H1 (cell line): ENCODE data around the gene PLA2R1. TPM values are rescaled to one million over a fixed set of nuclear protein-coding genes. Genes with fewer than 3 reads are reported as not detected.

Experiments
- CTCF ChIA-PET: fragments of 300-600 bp; sonication (Branson Sonifier 250); formaldehyde crosslinking; loops from one replicate; lab custom pipeline; 2021; ENCODE audit not compliant: partially characterized antibody; lab: Charles Lee
- POLR2A ChIA-PET: fragments of 300-600 bp; sonication (Branson Sonifier 250); formaldehyde crosslinking; loops from one replicate; lab custom pipeline; 2021; ENCODE audit warnings: inconsistent platforms; ENCODE audit not compliant: partially characterized antibody; lab: Charles Lee
- DNase-seq, 2 experiments: peaks; one replicate each; pipeline versions ENCODE4 v3.0.0 to v3.0.0-alpha.2; 2010 to 2022; ENCODE audit warnings: low spot score in 2 of 2, low read depth in 1 of 2, mixed read lengths in 1 of 2
- FAIRE-seq: peaks from 2 replicates; lab custom pipeline; 2011; peaks lifted over from hg19 to GRCh38; lab: Jason Lieb, UNC
- H2AFZ ChIP-seq: 2 replicates; pipeline ENCODE4 v1.8.1; 2012; ENCODE audit warnings: low read length, inconsistent platforms
- H2AK5ac ChIP-seq: 2 replicates; pipeline ENCODE4 v1.6.1; 2013; ENCODE audit warnings: low read depth, low read length
- H2BK120ac ChIP-seq: replicated peaks from 2 replicates; pipeline ENCODE3; 2013; ENCODE audit warnings: low read depth, low read length, inconsistent platforms
- H2BK12ac ChIP-seq: 2 replicates; pipeline ENCODE4 v1.6.1; 2013; ENCODE audit warnings: low read depth, low read length
- H2BK15ac ChIP-seq: 2 replicates; pipeline ENCODE4 v1.6.1; 2013; ENCODE audit warnings: low read length
- H2BK20ac ChIP-seq: 2 replicates; pipeline ENCODE4 v1.6.1; 2013; ENCODE audit warnings: low read length
- H2BK5ac ChIP-seq: 2 replicates; pipeline ENCODE4 v1.6.1; 2013; ENCODE audit warnings: low read depth, low read length
- H3K14ac ChIP-seq: 2 replicates; pipeline ENCODE4 v1.6.1; 2013; ENCODE audit warnings: inconsistent platforms; ENCODE audit not compliant: insufficient read length
- H3K18ac ChIP-seq: 2 replicates; pipeline ENCODE4 v1.6.1; 2013; ENCODE audit warnings: low read length; ENCODE audit errors: extremely low read depth
- H3K23ac ChIP-seq: 2 replicates; pipeline ENCODE4 v1.6.1; 2013; ENCODE audit warnings: inconsistent platforms; ENCODE audit not compliant: insufficient read length
- H3K23me2 ChIP-seq: 2 replicates; pipeline ENCODE4 v1.6.1; 2013; ENCODE audit warnings: low read depth, low read length
- H3K27ac ChIP-seq: 2 replicates; pipeline ENCODE4 v1.6.1; 2011; ENCODE audit warnings: low read depth, low read length, inconsistent platforms
- H3K27me3 ChIP-seq, 4 experiments: replicated peaks in 1 of 4; 1 replicate in 1 of 4; 2 replicates in 3 of 4; pipeline versions ENCODE4 v1.6.1 to v1.8.1; 2011 to 2013; ENCODE audit warnings: low read length in 3 of 4, mild to moderate bottlenecking in 3 of 4, inconsistent platforms in 2 of 4, mixed read lengths in 2 of 4, moderate library complexity in 1 of 4; ENCODE audit not compliant: control insufficient read depth in 3 of 4, insufficient read depth in 3 of 4; ENCODE audit errors: extremely low read depth in 1 of 4
- H3K36me3 ChIP-seq, 4 experiments: 2 replicates each; pipeline versions ENCODE4 v1.6.1 to v1.8.1; 2011 to 2013; ENCODE audit warnings: mild to moderate bottlenecking in 4 of 4, low read length in 3 of 4, moderate library complexity in 2 of 4, control low read depth in 1 of 4, inconsistent platforms in 1 of 4; ENCODE audit not compliant: insufficient read depth in 4 of 4, control insufficient read depth in 2 of 4
- H3K4ac ChIP-seq: replicated peaks from 2 replicates; pipeline ENCODE3; 2013; ENCODE audit warnings: low read length, low read depth, mixed read lengths, inconsistent platforms; ENCODE audit not compliant: insufficient read length
- H3K4me1 ChIP-seq, 4 experiments: replicated peaks in 1 of 4; 1 replicate in 1 of 4; 2 replicates in 3 of 4; pipeline versions ENCODE4 v1.6.1 to v1.8.1; 2011 to 2013; ENCODE audit warnings: low read length in 3 of 4, inconsistent platforms in 2 of 4, mixed read lengths in 1 of 4; ENCODE audit not compliant: insufficient read depth in 4 of 4, control insufficient read depth in 3 of 4
- H3K4me2 ChIP-seq, 2 experiments: 2 replicates each; pipeline versions ENCODE4 v1.6.1 to v1.8.1; 2011 to 2013; ENCODE audit warnings: low read depth in 2 of 2, low read length in 2 of 2, control low read depth in 1 of 2, inconsistent platforms in 1 of 2, mild to moderate bottlenecking in 1 of 2; ENCODE audit not compliant: insufficient read depth in 1 of 2
- H3K4me3 ChIP-seq, 4 experiments: fragments of 200-600, 300-600 bp in 1 of 4; sonication (generic), shearing (Covaris generic), sonication (Bioruptor Twin) in 1 of 4; 2 replicates each; pipeline versions ENCODE4 v1.5.1 to v1.8.1; 2011 to 2016; ENCODE audit warnings: low read length in 4 of 4, low read depth in 3 of 4, control low read depth in 2 of 4, inconsistent platforms in 2 of 4, mild to moderate bottlenecking in 2 of 4, mixed read lengths in 1 of 4, moderate library complexity in 1 of 4; ENCODE audit not compliant: insufficient read depth in 2 of 4; ENCODE audit errors: extremely low read depth in 1 of 4
- H3K56ac ChIP-seq: replicated peaks from 2 replicates; pipeline ENCODE3; 2013; ENCODE audit warnings: low read depth, mild to moderate bottlenecking, mixed read lengths, low read length, inconsistent platforms; ENCODE audit not compliant: insufficient read length
- H3K79me1 ChIP-seq: 2 replicates; pipeline ENCODE4 v1.6.1; 2013; ENCODE audit warnings: low read depth, low read length, control low read depth
- H3K79me2 ChIP-seq, 2 experiments: 2 replicates each; pipeline versions ENCODE4 v1.6.1 to v1.8.1; 2012 to 2013; ENCODE audit warnings: low read length in 2 of 2, mild to moderate bottlenecking in 2 of 2, inconsistent platforms in 1 of 2; ENCODE audit not compliant: insufficient read depth in 2 of 2, control insufficient read depth in 1 of 2
- H3K9ac ChIP-seq, 4 experiments: replicated peaks in 1 of 4; 1 replicate in 1 of 4; 2 replicates in 3 of 4; pipeline versions ENCODE4 v1.6.1 to v1.8.1; 2011 to 2013; ENCODE audit warnings: low read depth in 3 of 4, low read length in 3 of 4, control low read depth in 2 of 4, mild to moderate bottlenecking in 2 of 4, moderate library complexity in 2 of 4, inconsistent platforms in 1 of 4; ENCODE audit errors: extremely low read depth in 1 of 4
- H3K9me3 ChIP-seq, 2 experiments: 2 replicates each; pipeline versions ENCODE4 v1.6.1 to v1.8.1; 2012 to 2013; ENCODE audit warnings: mild to moderate bottlenecking in 2 of 2, moderate library complexity in 2 of 2, control low read depth in 1 of 2, inconsistent platforms in 1 of 2, low read depth in 1 of 2, low read length in 1 of 2, mixed read lengths in 1 of 2; ENCODE audit not compliant: insufficient read depth in 2 of 2
- H4K20me1 ChIP-seq, 2 experiments: replicated peaks in 1 of 2; 2 replicates each; pipeline versions ENCODE3 to v1.8.1; 2011 to 2013; ENCODE audit warnings: inconsistent platforms in 2 of 2, low read length in 2 of 2, mild to moderate bottlenecking in 1 of 2; ENCODE audit not compliant: insufficient read depth in 2 of 2, control insufficient read depth in 1 of 2
- H4K5ac ChIP-seq: 2 replicates; pipeline ENCODE4 v1.6.1; 2013; ENCODE audit warnings: low read length, low read depth, mixed read lengths, inconsistent platforms; ENCODE audit not compliant: insufficient read length
- H4K8ac ChIP-seq: 2 replicates; pipeline ENCODE4 v1.8.0; 2013; ENCODE audit warnings: mild to moderate bottlenecking, moderate library complexity, low read length, inconsistent platforms; ENCODE audit not compliant: insufficient read depth; ENCODE audit errors: extremely low read depth
- H4K91ac ChIP-seq: replicated peaks from 2 replicates; pipeline ENCODE3; 2013; ENCODE audit warnings: low read length, mixed read lengths, inconsistent platforms; ENCODE audit not compliant: insufficient read length
- WGBS, 2 experiments: shearing (Covaris generic) in 1 of 2; methylation state at CpG; one replicate each; pipeline versions ENCODE4 v1.1.6 to v1.1.7; 2013 to 2015; ENCODE audit warnings: low lambda C conversion rate in 2 of 2, mixed read lengths in 2 of 2, inconsistent platforms in 1 of 2, low coverage in 1 of 2, missing lambda C conversion rate in 1 of 2; ENCODE audit not compliant: insufficient replicate concordance in 2 of 2, insufficient coverage in 1 of 2, insufficient read length in 1 of 2; ENCODE audit errors: extremely low coverage in 1 of 2, missing lambda C conversion rate in 1 of 2; 5-methylcytosine and 5-hydroxymethylcytosine counted together
- polyA plus RNA-seq, 7 experiments: library from polyadenylated mRNA; depleted of rRNA in 3 of 7; stranded (reverse) in 5 of 7; unstranded in 2 of 7; fragments of >200 nt in 5 of 7; fragments of 200-250 nt in 2 of 7; gene quantifications; 1 replicate in 5 of 7; 2 replicates in 1 of 7; 4 replicates in 1 of 7; pipeline versions ENCODE4 v1.2.1 to v1.2.3, GENCODE V29; 2011 to 2013; ENCODE audit warnings: missing spikeins in 2 of 7, mixed read lengths in 2 of 7
- total RNA-seq: library from RNA; stranded (reverse); fragmentation: NEBNext Ultra II Directional; extraction: Animal tissue kit (Norgen Biotek cat#: 25700); gene quantifications from 2 replicates; pipeline ENCODE4 v1.2.1, GENCODE V29; 2021

Gene PLA2R1
- total and polyA plus RNA-seq, 2 of the 8 experiments (the other 6 are each of a cell fraction or from before 2014, with no cell fraction given): 0.65 to 1.5 TPM

DNA sequence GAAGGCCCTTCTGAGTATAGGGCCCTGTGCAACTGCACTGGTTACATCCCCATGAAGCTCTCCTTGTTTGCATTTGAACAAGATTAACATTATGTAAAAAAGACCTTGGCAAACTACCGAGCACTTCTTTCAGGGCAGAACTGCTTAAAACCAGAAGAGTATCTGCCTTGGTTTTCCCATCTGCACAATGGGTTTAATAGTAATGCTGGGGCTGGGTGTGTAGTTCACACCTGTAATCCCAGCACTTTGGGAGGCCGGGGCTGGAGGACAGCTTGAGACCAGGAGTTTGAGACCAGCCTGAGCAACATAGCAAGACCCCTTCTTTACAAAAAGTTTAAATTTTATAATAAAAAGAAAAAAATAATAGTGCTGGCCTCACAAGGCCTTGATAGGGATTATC is 8.5 kb downstream of the PLA2R1 start:
- no peak overlapping the region for H2BK15ac ChIP-seq
- CTCF ChIA-PET: interaction anchor here (0.6 to 3.0 kb wide), 2 partner anchors 9 to 966 kb away, joined by 4 to 13 read pairs; no protein-coding TSS in a partner anchor
- H3K79me2 ChIP-seq: no peaks in the 10 kb centered on the region
- no peak overlapping the region for H3K18ac ChIP-seq
- no peaks in the 10 kb centered on the region for H3K23me2 ChIP-seq
- no peak overlapping the region for H3K9ac ChIP-seq
- no peak overlapping the region for H3K4me2 ChIP-seq
- POLR2A ChIA-PET: interaction anchor here (1.2 kb wide), 1 partner anchor 11 kb away, joined by 3 read pairs; no protein-coding TSS in a partner anchor
- H3K56ac ChIP-seq: no peak overlapping the region
- no peak overlapping the region for H2BK5ac ChIP-seq
- no peaks in the 10 kb centered on the region; a peak in 1 of 8 replicates for H3K36me3 ChIP-seq
- no peak overlapping the region for H3K4me3 ChIP-seq
- H2BK20ac ChIP-seq: no peak overlapping the region
- DNase-seq: no peak
- H3K27me3 ChIP-seq: no peaks in the 10 kb centered on the region
- peaks cover 0 to 7% (median 4%) of the 10 kb centered on the region in 4 experiments; a peak in 3 of 7 replicates for H3K4me1 ChIP-seq
- no peak overlapping the region for H4K8ac ChIP-seq
- H2BK12ac ChIP-seq: no peak overlapping the region
- H3K14ac ChIP-seq: no peak overlapping the region
- no peak overlapping the region for H3K4ac ChIP-seq
- no peaks in the 10 kb centered on the region for H4K20me1 ChIP-seq
- H4K5ac ChIP-seq: no peak overlapping the region
- H3K79me1 ChIP-seq: no peaks in the 10 kb centered on the region
- FAIRE-seq: no peak
- no peak overlapping the region for H2AFZ ChIP-seq
- no peak overlapping the region for H2BK120ac ChIP-seq
- 93% methylated on average over 2 of the region's 2 CpGs; no CpG with 5 or more reads in 1 of the 2 experiments for WGBS, 2 experiments
- H4K91ac ChIP-seq: no peak overlapping the region
- no peak overlapping the region for H3K27ac ChIP-seq
- H3K23ac ChIP-seq: no peak overlapping the region
- H3K9me3 ChIP-seq: no peaks in the 10 kb centered on the region
- no peak overlapping the region for H2AK5ac ChIP-seq
